Fibroblast of skin of abdomen (primary cell): ENCODE results near the gene TMC1.
"Not testable (repeated sequence)": the region's sequence is repeated elsewhere in the genome, so short reads cannot be mapped to it uniquely, and the experiment has no call there.

Source experiments
- DNase-seq: peaks from one replicate; pipeline ENCODE4 v3.0.0-alpha.2; 2013

Gene TMC1

DNA sequence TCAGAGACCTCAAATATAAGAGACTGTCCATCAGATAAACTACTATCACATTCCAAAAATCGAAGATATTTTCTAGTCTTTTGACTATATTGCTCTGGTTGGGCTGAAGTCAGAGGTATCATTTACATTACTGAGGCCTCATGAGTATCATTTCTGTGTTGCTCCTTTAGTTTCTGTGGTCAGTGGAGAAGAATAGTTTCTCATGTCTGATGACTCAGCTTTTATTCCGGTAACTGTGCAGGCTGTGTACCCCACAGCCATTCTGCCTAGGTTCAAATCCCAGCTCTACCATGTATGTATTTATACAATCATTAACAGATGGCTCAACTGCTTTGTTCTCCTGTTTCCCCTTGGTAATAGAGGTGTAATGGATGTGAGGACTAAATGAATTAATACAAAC, 252.2 kb downstream of the TMC1 start:
- DNase-seq: peak; percentile 50

DNA sequence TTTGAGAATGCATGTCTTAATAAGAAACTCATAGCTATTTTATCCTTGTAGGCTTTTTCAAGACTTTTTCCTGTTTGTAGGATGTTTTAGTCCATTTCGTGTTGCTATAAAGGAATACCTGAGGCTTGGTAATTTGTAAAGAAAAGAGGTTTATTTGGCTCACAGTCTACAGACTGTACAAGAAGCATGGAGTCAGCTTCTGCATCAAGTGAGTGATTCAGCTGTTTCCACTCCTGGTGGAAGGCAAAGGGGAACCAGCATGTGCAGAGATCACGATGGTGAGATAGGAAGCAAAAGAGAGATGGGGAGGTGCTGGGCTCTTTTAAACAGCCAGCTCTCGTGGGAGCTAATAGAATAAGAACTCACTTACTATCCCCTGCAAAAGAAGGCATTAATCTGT, 254.2 kb downstream of the TMC1 start:
- DNase-seq: no peak

DNA sequence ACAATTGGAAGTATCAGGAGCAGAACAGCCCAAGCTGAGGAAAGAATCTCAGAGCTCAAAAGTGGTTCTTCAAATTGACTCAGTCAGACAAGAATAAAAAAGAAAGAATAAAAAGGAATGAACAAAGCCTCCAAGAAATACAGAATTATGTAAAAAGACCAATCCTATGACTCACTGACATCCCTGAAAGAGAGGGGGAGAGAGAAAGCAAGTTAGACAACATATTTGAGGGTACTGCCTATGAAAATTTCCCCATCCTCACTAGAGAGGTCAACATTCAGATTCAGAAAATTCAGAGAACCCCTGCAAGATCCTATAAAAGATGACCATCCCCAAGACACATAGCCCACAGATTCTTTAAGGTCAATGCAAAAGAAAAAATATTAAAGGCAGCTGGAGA, 258.2 kb downstream of the TMC1 start:
- DNase-seq: no peak

DNA sequence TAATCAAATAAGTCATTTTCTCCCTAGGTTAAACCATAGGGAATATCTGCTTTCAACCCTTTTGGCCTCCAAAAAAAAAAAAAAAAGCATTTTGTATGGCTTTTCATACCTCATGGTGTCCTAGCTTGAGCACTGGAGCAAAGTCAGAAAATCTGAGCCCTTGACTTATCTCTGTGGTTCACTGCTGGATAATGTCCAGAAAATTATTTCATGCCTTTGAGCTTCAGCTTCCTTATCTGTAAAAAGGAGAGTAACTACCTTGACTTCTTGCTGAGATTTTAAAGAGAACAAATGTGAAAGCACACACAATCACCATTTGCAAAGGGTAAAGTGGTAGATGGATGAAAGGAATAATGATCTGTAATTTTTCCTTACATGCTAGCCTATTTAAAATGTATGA, 265.5 kb downstream of the TMC1 start:
- no peak for DNase-seq

DNA sequence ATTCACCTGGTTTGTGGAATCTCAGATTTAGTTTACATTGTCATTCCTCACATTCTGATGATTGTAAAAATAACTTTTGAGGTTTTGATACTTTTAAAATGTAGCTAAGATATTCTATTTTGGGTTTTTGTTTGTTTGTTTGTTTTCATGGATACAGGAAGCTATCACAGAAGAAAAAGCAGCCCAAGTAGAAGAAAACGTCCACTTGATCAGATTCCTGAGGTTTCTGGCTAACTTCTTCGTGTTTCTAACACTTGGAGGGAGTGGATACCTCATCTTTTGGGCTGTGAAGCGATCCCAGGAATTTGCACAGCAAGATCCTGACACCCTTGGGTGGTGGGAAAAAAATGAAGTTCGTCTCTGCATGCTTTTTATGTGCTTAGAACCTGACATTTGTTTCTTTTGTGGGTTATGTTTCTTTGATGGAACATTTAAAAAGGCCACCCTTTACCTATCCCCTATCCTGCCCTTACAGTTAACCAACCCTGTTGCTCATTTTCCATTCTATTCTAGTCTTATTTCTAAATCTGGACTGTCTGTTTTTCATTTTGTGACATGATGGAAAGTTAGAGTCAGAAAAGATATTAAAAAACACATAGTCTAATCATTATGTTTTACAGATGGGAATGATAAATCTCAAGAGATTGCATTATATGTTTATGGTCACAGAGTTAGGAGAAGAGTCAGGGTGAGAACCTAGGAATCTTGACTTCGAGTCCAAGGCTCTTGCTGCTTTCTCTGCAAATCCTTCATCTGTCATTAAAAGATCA, 267.7 kb downstream of the TMC1 start:
- DNase-seq: no peak

DNA sequence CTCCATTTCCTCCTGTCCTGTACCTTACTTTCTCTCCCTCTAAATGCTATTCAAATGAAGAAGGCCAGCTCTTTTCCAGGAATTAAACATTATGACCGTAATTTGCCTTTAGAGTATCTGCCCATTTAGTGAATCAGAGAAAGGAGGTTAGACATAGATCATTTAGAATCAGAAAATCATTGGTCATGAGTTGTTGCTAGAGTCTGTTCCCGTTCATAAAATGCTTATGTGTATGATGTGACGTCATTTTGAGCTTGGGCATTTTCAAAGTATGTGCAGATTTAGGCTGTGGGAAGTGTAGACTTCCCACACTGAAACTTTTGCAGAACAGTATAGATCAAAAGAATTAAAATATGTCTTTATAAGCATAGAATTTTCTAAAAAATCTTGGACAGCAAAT, 268.5 kb downstream of the TMC1 start:
- DNase-seq: no peak

DNA sequence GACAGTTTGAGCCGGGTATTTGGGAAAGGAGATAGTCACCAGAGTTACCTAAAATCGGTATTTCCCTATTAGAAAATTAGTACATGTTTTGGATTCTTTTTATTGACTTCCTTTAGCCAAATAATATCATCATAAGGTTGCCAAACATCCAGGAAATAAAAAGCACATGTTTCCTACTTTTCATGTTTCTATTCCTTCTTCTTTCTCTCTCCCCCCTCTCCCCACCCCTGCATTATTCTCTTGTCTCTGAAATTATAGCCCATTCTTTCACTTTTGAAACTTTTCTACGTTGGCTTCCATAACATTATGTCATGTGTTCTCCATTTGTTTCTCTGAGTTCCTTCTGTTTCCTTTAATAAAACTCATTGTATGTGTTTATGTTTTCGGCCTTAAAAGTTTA, 269.6 kb downstream of the TMC1 start:
- no peak for DNase-seq

DNA sequence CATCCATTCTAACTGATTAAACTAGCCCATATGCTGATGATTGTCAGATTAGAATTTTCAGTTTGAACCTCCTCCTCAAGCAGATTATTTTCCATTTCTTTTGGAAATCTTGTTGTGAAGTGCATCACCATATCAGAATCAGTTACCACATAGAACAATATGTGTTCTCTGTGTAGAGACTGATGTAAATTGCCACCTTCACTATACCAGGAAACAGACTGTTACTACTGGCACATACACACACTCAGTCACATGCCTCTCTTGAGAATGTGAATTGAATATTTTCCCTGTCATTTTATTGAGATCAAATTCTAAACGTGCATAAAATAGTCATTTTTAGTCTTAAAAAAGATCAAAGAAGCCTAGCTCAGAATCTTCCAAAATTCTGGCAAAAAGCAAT, 270.0 kb downstream of the TMC1 start:
- DNase-seq: no peak

DNA sequence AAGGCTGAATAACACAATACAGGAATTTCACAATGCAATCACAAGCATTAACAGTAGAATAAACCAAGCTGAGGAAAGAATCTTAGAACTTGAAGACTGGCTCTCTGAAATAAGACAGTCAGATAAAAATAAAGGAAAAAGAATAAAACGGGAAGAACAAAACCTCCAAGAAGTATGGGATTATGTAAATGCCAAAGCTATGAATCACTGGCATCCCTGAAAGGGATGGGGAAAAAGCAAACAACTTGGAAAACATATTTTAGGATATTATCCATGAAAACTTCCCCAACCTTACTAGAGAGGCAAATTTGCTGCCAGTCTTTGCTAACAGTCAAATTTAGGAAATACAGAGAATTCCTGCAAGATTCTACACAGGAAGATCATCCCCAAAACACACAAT, 273.5 kb downstream of the TMC1 start:
- DNase-seq: peak; percentile 10

DNA sequence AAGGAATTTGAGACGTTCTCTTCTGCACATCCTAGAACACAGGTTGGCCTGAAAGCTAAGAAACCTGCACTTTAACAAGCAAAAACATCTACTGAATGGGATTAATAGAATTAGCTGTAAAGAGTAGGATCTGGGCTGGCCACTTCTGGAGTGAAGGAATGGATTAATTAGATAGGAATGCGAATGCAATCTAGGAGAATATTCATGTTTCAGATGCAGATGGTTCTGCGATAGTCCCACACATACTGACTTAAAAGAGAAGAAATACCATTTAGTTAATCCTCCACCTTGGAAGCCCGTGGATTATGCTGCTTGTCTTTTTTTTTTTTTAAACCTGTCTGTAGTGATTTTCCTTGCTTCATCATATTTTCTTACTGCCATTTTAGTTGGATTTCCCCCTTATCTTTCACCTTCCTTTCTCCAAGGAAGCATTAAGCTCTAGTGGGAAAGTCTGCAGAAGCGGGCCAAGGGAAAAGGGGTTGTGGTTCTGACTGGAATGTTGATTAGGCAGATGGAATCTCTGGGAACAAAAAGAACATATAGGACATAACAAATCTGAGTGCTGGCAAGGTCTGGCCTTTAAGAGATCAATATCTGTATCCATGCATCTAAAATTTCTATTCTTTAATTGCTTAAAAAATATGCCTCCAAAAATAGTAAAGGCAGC, 279.1 kb downstream of the TMC1 start:
- DNase-seq: peak; percentile 8

DNA sequence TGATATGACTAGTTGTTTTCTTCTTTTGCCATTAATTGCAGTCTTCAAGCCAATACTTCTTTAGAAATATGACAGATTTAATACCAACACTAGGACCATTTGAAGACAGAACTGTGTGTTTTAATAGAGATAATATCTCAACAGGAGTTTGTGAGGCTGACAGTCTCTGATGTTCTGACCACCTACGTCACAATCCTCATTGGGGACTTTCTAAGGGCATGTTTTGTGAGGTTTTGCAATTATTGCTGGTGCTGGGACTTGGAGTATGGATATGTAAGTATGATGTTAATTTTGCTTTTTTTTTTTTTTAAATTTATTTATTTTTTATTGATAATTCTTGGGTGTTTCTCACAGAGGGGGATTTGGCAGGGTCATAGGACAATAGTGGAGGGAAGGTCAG, 283.8 kb downstream of the TMC1 start:
- no peak for DNase-seq

DNA sequence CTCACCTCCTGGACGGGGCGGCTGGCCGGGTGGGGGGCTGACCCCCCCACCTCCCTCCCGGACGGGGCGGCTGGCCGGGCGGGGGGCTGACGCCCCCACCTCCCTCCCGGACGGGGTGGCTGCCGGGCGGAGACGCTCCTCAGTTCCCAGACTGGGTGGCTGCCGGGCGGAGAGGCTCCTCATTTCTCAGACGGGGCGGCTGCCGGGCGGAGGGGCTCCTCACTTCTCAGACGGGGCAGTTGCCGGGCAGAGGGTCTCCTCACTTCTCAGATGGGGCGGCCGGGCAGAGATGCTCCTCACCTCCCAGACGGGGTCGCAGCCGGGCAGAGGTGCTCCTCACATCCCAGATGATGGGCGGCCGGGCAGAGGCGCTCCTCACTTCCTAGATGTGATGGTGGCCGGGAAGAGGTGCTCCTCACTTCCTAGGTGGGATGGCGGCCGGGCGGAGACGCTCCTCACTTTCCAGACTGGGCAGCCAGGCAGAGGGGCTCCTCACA, 285.0 kb downstream of the TMC1 start:
- not testable (repeated sequence) for DNase-seq

DNA sequence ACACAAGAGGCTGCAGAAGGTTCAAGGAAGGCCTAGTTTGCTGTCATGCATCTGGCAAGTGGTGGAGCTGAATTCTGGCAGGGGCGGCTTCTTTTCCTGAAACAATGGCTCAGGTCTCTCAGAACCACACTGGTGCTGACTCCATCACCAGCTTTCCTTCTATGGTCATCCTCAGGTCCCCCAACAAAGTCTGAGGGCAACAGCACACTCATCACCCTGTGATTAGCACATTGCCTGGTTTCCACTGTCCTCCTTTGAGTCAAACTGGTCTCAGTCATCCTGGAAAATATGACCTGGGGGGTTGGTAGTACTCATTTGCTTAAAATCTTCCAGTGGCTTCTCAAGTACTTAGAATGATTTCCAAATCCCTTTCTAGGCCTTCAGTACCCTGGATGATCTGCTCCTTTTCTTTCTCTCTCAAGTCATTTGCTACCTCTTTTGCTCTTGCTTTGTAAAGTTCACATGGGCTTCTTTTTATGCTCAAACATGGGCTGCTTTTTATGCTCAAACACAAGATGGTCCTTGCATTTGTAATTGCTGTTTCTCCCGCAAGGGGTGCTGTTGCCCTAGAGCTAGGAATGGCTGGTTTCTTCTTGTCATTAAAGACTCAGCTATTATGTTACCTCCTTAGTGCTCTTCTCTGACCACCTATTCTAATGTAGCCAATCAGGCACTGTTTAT, 286.5 kb downstream of the TMC1 start:
- no peak for DNase-seq

DNA sequence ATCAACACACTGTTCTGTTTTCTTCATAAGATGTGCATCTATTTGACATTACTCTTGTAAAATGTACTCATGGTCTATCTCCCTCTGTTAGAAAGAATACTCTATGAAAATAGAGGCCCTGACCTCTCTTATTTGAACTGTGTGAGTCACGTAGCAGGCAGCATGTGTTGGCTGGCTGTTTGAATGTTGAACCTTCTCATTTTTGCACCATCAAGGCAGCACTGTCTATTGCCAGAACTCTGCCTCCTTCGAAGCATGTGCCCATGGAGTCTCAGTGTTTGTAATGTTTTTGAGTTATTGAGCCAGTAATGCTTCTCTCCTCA, 287.0 kb downstream of the TMC1 start:
- DNase-seq: no peak

DNA sequence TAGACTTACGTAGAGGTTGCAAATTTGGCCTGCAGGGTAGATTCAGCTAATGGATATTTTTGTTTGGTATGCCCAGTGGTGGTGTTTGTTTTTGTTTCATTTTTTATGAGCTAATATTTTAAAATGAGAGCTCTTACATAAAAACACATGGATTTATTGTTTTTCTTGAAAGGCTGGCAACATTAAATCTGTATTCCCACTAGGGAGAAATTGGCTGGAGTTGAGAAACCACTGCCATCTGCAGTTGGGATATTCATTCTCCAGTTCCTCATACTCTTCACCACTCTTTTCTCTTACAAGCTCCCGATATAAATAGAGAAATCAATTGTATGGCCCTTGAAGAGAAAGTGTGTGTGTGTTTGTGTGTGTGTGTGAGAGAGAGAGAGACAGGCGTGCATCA, 288.2 kb downstream of the TMC1 start:
- DNase-seq: no peak

DNA sequence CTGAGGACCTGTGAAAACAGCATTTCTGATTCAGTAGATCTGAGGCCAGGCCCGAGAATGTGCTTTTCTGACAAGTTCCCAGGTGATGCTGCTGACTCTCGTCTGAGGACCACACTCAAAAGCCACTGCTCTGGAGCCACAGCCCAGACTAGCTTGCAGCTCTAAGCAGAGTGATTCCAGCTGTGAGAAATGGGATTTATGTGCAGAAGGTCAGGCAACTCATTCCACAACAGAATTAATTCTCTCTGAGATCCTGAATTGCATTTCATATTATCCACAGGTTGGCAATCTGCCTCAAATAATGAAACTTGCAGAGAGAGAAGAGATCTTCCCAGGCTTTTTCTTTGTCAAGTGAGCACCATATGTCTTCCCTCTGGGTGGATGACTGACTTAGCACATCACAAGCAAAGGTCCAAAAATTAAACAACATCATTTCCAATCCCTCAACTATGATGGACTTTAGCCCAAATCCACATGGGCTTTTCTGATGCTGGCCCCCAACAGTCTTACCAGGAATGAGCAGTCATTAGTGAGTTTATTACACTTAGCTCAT, 291.2 kb downstream of the TMC1 start:
- peak; percentile 50 for DNase-seq

DNA sequence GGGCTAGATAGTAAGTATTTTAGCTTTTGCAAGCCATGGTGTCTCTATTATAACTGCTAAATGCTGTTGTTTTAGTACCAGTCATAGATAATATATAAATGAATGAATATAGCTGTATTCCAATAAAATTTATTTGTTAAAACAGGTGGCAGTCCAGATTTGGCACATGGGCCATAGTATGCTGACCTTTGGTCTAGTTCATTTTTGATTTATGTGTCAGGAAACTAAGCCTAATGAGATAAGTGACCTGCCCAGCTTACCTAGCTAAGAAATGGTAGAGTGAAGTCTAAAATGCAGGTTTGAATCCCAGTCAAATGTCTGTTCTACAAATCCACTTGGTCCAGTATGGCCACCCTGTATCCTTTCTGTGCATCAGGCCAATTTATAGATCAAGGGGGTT, 292.1 kb downstream of the TMC1 start:
- no peak for DNase-seq

DNA sequence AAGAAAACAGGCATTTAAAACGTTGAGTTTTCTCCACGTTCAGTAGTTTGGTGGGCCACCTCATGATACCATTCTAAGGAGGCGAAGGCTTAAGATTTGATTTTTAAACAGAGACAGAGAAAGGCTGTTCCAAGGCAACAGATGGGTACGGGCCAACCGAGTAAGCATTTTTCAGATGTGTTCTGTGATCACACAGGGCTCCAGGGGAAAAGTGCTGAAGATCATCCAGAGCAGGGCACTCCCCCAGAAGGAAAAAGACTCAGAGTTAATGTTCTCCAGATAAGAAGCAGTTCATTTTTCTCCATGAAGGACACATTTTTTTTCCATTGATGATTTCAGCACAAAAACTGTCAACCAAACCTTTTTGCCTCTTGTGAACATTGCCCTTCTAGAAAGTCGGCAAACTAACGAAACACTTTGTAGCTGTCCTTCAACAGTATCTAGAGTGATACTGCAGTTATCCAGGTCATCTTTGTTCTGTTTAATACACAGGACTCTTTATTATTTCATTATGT, 292.7 kb downstream of the TMC1 start:
- no peak for DNase-seq

DNA sequence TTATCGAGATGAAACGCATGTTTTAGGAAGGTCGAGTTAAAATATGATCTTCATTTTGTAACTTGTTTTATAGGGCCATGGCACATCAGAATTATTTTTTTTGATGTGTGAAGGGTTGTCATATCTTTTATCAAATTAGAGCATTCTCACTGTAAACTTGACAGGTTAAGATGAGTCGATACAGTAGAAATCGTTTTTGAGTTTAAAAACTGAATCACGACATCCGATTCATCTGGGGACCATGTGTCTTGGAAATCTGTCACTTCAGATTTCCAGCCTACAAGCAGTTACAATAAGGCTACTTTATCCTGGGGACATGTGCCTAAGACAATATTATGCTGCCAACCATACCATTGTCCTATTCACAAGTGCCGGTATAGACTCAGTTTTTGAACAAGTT, 295.3 kb downstream of the TMC1 start:
- no peak for DNase-seq

DNA sequence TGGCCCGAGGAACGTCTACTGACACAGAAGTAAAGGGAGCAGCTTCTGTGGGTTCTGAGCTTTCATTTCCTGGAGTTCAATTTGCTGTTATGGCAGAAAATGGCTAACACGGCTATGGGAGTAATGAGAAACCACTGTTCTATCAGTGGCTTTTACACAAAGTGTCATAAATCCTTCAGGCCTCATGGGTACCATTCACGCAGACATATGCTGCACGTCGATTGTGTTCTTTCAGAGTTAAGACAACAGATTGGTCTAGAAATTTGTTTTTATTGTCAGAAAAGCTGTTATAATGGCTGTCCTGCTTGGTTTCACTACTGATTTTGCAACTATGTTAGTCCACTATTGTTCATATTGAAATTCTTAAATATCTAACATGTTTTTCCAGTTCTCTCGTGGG, 296.0 kb downstream of the TMC1 start:
- no peak for DNase-seq

DNA sequence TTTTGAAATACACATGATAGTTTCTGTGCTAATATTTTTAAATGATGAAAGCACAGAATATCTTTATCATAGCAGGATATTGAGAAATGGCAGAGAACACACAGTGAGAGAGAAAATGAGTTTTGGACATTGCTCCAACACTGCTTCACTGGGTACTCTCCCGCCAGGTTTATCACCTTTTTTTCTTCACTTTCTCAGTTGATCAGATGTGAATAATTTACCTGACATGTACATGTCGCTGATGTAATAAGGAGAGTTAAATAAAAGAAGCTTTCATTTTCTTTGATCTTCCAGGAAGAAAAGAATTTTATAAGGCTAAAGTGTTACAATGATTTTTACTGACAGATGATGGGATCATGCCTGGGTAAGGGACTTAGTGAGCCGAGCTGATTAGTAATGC, 297.0 kb downstream of the TMC1 start:
- no peak for DNase-seq

DNA sequence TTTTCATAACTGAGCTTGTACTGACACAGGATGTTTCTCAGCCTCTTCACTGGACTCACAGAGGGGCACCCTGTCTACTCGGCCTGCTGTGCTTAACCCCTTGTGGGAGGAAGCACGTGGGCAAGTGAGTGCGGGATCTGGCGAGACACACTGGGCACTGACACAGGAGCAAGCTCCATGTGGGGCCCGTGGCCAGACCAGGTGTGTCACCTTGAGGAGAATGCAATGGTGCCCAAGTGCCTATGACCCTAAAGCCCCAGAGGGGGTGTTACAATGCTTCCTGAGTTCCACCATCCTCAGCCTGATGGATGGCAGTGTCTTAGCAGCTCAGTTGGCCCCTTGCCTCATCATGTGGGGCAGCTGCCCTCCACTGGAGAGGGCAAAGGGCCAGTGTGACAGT, 302.6 kb downstream of the TMC1 start:
- no peak for DNase-seq
